ENCODE measurements around the gene CNIH2. TPM values are rescaled to one million over a fixed set of nuclear protein-coding genes. Genes with fewer than 3 reads are reported as not detected.

The CNIH2 gene
- total RNA-seq, 1 donor from 2014 or later, result 5.0 TPM

DNA sequence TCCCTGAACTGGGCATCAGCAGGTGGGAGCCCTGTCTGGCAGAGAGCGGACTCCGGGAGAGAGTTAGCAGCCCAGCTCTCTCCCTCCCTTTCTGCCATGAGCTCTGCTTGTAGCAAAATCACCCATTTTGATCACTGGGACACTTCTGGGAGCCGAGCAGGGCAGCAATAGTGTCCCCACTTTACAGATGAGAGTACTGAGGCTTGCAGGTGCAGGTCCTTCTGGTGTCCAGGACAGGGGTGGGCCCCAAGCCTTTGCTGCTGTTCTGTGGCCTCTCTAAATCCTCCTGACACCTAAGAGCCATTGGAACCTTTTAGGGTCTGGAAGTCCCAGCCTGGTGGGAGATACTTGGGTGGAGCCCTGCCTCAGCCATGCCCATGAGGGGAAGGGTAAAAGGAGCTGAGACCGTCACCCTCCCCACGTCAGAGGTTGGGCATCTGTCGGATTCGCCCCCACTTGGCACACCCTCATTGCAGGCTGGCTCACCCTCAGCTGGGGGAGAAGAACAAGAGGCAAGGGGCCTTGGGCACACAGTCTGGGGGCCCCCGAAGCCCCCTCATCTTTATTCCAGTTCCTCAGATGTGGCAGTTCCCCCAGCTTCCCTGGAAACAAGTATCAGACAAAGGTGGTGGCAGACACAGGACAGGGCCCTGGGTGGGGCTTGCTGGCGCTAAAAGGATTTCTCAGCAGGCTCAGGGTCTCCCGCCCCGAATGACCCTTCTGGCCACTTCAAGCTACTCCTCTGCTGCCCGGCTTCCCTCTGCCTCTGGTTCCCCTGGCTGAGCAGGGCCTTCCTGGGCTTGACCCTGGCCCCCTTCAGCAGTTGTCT is 53.8 kb downstream of the CNIH2 start:
- TF ChIP-seq, protein P1, sequence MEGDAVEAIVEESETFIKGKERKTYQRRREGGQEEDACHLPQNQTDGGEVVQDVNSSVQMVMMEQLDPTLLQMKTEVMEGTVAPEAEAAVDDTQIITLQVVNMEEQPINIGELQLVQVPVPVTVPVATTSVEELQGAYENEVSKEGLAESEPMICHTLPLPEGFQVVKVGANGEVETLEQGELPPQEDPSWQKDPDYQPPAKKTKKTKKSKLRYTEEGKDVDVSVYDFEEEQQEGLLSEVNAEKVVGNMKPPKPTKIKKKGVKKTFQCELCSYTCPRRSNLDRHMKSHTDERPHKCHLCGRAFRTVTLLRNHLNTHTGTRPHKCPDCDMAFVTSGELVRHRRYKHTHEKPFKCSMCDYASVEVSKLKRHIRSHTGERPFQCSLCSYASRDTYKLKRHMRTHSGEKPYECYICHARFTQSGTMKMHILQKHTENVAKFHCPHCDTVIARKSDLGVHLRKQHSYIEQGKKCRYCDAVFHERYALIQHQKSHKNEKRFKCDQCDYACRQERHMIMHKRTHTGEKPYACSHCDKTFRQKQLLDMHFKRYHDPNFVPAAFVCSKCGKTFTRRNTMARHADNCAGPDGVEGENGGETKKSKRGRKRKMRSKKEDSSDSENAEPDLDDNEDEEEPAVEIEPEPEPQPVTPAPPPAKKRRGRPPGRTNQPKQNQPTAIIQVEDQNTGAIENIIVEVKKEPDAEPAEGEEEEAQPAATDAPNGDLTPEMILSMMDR (IDR thresholded peaks at IDR 0.05), result no peak
- Mint-ChIP-seq H3K4me3 (ENCODE audit: unreplicated experiment) (no peak overlapping the region), H3K36me3 (ENCODE audit: unreplicated experiment) (peaks cover 6% of the 10 kb centered on the region), H3K4me1 (ENCODE audit: unreplicated experiment) (peaks cover 50% of the 10 kb centered on the region), H3K27ac (ENCODE audit: unreplicated experiment) (no peak overlapping the region), H3K27me3 (ENCODE audit: unreplicated experiment) (no peaks in the 10 kb centered on the region), H3K9me3 (ENCODE audit: unreplicated experiment) (no peaks in the 10 kb centered on the region)
- DNase-seq (ENCODE audit: extremely low spot score, unreplicated experiment), result no peak

DNA sequence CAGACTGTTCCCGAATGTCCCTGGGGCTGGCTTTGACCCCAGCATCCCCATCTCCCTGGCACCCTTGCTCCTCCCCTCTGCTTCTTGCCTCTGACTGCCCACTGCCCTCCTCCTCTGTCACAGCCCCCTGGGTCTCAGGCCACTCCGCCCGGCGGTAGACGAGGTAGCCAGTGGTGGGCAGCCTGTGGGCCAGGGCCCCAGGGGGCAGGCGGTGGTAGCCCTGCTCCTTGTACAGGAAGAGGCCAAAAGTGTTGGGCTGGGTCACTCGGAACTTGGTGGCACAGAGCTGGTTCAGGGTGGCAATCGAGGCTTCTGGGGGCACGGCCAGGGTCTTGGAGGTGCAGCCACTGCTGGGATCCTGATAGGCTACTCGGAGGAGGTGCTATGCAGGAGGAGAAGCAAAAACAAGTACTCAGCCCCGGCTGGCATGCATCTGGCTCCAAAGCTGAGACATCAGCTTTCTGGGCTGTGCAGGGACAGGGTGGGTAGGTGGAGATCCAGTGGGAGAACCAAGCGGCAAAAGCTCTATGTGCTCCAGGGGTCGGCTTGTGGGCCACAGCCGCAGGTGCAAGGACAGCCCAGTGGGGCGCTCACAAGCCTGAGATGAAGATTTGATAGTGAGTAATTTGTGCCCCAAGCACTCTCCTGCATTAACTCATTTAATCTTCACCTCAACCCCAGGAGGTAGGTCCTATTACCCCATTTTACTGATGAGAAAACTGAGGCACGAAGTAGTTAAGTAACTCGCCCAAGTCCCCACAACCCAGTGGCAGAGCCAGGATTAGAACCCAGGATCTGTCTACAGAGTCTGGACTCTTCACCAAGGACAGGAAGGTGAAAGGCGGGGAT is 54.6 kb downstream of the CNIH2 start:
- Mint-ChIP-seq H3K4me1 (ENCODE audit: unreplicated experiment) (peaks cover 51% of the 10 kb centered on the region), H3K27me3 (ENCODE audit: unreplicated experiment) (no peaks in the 10 kb centered on the region), H3K36me3 (ENCODE audit: unreplicated experiment) (peaks cover 6% of the 10 kb centered on the region), H3K4me3 (ENCODE audit: unreplicated experiment) (no peak overlapping the region), H3K27ac (ENCODE audit: unreplicated experiment) (no peak overlapping the region), H3K9me3 (ENCODE audit: unreplicated experiment) (no peaks in the 10 kb centered on the region)
- TF ChIP-seq, protein P1 (IDR thresholded peaks at IDR 0.05), result no peak
- no peak for DNase-seq (ENCODE audit: extremely low spot score, unreplicated experiment)

DNA sequence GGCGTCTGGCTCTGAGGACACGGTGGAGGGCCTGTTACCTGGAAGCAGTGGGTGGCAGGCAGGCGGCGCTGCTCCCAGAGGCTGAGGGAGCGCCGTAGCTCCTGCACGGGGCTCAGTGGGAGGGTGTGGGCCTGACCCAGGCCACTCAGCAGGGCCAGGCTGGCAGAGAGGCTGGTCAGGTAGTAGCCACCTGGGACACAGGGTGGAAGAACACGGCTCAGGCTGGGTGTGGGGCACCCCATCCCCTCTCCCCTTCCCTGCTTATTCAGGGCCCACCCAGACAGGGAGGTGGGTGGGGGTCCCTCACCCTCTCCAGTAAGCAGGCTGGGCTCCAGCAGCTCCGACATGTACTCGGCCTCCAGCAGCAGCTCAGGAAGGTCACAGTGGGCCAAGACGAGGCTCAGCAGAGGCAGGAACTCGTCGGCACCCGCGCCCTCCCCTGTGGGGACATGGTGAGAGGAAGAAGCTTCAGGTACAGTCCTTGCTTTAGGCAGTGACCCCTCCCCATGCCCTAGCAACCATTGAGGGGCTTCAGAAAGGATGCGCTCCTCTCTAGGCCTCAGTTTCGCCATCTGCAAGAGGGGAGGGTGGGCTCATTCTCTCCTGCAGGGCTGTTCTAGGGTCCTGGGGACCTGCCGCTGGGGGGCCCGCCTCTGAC is 55.4 kb downstream of the CNIH2 start:
- TF ChIP-seq, protein P1 (IDR thresholded peaks at IDR 0.05), result no peak
- DNase-seq (ENCODE audit: extremely low spot score, unreplicated experiment), result no peak
- H3K9me3 Mint-ChIP-seq (ENCODE audit: unreplicated experiment), result no peaks in the 10 kb centered on the region
- peaks cover 48% of the 10 kb centered on the region for H3K4me1 Mint-ChIP-seq (ENCODE audit: unreplicated experiment)
- no peak overlapping the region for H3K4me3 Mint-ChIP-seq (ENCODE audit: unreplicated experiment)
- peaks cover 6% of the 10 kb centered on the region for H3K36me3 Mint-ChIP-seq (ENCODE audit: unreplicated experiment)
- H3K27ac Mint-ChIP-seq (ENCODE audit: unreplicated experiment), result no peak overlapping the region
- no peaks in the 10 kb centered on the region for H3K27me3 Mint-ChIP-seq (ENCODE audit: unreplicated experiment)

Other genes starting within 250 kb of the CNIH2 start
- 0.71 and 0.94 TPM in 2 replicates for gene GAL3ST3, start 229.0 kb upstream of the CNIH2 start, total RNA-seq
- gene SF3B2, start 225.8 kb upstream of the CNIH2 start, total RNA-seq, result 193 and 198 TPM in 2 replicates
- gene PACS1, start 207.9 kb upstream of the CNIH2 start, total RNA-seq, result 83.8 and 84.9 TPM in 2 replicates
- gene KLC2, start 20.5 kb upstream of the CNIH2 start, total RNA-seq, result 35.5 and 43.8 TPM in 2 replicates
- 149 and 150 TPM in 2 replicates for gene RAB1B, start 9.5 kb upstream of the CNIH2 start, total RNA-seq
- 140 and 146 TPM in 2 replicates for gene YIF1A, start 11.0 kb downstream of the CNIH2 start, total RNA-seq
- gene TMEM151A, start 13.7 kb downstream of the CNIH2 start, total RNA-seq, result 0.46 and 0.55 TPM in 2 replicates
- 68.7 and 70.9 TPM in 2 replicates for gene CD248, start 38.9 kb downstream of the CNIH2 start, total RNA-seq
- 21.0 and 23.6 TPM in 2 replicates for gene RIN1, start 58.3 kb downstream of the CNIH2 start, total RNA-seq
- 32.3 and 33.4 TPM in 2 replicates for gene BRMS1, start 66.9 kb downstream of the CNIH2 start, total RNA-seq
- 31.0 and 32.7 TPM in 2 replicates for gene B4GAT1, start 69.5 kb downstream of the CNIH2 start, total RNA-seq
- gene SLC29A2, start 93.6 kb downstream of the CNIH2 start, total RNA-seq, result 2.0 and 3.6 TPM in 2 replicates
- 0.11 and 0.18 TPM in 2 replicates for gene NPAS4, start 142.9 kb downstream of the CNIH2 start, total RNA-seq
- 42.1 and 45.4 TPM in 2 replicates for gene MRPL11, start 160.7 kb downstream of the CNIH2 start, total RNA-seq
- gene PELI3, start 188.7 kb downstream of the CNIH2 start, total RNA-seq, result 11.9 and 13.6 TPM in 2 replicates
- 32.9 and 41.0 TPM in 2 replicates for gene DPP3, start 202.3 kb downstream of the CNIH2 start, total RNA-seq
- 44.1 and 51.1 TPM in 2 replicates for gene BBS1, start 232.5 kb downstream of the CNIH2 start, total RNA-seq